Coronary artery (tissue), 2 donors: ENCODE data around the gene GPHN.
A peak's percentile ranks its signal among the peaks of the same experiment; 100 is the strongest.

ENCODE experiments used
- DNase-seq: peaks from one replicate; pipeline ENCODE4 v3.0.0-alpha.2; 2017; ENCODE audit warnings: low spot score
- H3K27ac ChIP-seq, 2 donors: fragments of 200-600 bp; sonication (generic); one replicate each; pipeline ENCODE4 v1.5.1; 2016 to 2019
- H3K4me3 ChIP-seq: fragments of 200-600 bp; sonication (generic); 2 replicates; pipeline ENCODE4 v1.5.1; 2016; ENCODE audit warnings: mild to moderate bottlenecking, moderate library complexity
- TF ChIP-seq, protein P1 (sequence below): fragments of 200-600 bp; sonication (generic); IDR thresholded peaks from one replicate; pipeline ENCODE4 v1.5.1; 2019; ENCODE audit warnings: antibody characterized with exemption

GPHN gene

DNA sequence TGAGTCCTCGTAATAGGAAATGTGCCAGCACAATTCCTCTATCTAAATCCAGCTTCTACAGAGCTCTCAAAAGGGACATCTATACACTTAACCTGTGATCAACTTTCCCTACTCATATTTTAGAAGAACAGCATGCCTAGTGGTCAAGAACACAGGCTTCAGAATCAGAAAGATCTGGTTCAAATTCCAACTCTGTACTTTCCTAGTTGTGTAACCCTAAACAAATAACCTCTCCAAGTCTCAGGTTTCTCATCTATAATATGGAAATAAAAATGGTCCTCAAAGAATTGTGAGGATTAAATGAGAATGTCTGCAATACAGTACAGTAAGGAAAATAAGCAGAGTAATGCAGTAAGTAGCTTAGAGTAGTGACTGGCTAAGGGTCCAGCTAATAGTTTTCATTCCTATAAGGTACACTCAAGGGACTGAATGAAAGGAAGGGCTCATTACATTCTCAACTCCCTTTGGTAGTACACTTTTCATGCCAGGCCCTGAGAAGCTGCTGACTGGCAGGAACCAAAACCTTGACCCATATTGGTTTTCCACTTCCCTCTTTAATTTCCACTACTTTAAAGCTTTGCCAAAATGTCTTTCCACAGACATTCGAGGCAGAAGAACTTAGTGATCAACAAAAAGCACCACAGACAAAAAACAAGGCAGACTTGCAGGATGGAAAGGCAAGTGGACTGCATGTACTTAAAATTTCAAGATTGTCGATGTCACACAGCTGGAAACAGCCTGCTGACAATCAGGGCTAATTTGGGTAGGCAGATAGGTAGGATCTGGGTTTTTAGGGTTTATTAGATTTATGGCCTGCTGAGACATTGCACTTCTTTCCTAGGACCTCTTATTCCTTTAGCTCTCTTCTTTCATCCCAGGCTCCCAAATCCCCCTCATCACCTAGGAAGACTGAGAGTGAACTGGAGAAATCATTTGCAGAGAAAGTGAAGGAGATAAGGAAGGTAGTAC is 17.5 kb upstream of the GPHN start:
- Histone ChIP-seq H3K4me3 (no peak overlapping the region), H3K27ac (no peak overlapping the region)
- DNase-seq: no peak
- TF ChIP-seq, protein P1, sequence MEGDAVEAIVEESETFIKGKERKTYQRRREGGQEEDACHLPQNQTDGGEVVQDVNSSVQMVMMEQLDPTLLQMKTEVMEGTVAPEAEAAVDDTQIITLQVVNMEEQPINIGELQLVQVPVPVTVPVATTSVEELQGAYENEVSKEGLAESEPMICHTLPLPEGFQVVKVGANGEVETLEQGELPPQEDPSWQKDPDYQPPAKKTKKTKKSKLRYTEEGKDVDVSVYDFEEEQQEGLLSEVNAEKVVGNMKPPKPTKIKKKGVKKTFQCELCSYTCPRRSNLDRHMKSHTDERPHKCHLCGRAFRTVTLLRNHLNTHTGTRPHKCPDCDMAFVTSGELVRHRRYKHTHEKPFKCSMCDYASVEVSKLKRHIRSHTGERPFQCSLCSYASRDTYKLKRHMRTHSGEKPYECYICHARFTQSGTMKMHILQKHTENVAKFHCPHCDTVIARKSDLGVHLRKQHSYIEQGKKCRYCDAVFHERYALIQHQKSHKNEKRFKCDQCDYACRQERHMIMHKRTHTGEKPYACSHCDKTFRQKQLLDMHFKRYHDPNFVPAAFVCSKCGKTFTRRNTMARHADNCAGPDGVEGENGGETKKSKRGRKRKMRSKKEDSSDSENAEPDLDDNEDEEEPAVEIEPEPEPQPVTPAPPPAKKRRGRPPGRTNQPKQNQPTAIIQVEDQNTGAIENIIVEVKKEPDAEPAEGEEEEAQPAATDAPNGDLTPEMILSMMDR: no peak

DNA sequence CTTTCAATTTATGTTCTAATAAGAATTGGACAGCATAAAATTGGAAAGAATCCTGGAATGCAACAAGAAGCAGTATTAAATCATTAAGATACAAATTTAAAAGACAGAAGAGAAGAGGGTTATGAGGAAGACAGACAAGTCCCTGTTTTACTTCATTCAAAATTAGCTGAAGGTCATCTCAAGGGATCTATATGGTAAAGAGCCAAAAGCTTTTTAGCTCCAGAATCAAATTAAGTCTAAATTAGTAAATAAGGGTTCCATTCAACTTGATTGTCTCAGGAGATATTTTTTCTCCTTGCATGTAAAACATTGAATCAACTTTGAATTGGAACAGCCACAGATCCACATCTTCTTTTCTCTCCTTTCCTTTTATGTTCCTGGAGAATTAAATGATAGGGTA is 14.2 kb upstream of the GPHN start:
- Histone ChIP-seq H3K27ac (no peak overlapping the region), H3K4me3 (no peak overlapping the region)
- no peak for DNase-seq
- TF ChIP-seq, protein P1: no peak

DNA sequence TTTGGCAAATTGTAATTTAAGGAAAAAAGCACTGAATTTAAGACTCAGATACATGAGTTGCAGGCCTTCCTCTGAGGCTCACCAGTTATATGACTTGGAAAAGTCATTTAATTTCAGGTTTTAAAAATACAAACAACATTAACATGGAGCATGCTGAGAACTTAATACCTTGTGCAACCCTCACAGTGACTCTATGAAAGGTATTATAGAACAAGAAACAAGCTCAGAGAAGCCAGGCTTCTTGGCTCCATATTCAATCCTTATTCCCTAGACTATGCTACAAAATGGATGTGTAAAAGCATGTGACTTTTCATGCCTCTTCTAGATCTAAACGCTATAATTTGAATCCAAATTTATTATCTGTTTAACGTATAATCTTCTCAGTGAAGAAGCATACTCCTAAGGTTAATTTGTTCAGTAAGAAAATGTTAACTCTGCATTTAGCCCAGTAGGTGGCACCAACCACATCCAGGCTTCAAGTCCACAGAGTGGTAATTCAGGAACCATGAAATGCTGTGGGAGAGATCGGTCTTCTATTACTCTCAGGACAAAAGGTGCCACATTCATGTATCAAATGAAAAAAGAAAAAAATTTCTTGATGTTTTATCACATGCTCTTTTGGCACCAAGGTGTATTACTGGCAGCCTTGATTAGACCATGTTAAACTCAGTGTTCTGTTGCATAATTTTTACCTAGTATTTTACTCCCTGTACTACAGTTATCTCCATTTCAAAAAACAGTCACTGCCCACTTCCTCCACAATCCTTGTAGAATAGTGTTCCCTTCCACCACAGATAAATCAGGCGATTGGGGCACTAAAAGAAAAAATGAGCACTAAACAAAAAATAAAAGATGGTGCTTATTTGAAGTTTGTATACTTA is 12.5 kb upstream of the GPHN start:
- H3K4me3 ChIP-seq: peak overlapping the region; percentile 30
- no peak for DNase-seq
- TF ChIP-seq, protein P1: peak; percentile 53
- H3K27ac ChIP-seq: no peak overlapping the region

- no peak for DNase-seq
- H3K27ac ChIP-seq: no peak overlapping the region
- no peak overlapping the region for H3K4me3 ChIP-seq
- TF ChIP-seq, protein P1: no peak
Observed at GRCh38 chr14:66496188-66496807, 11.6 kb upstream of the GPHN start.

GRCh38 chr14:66496911-66497310 is 11.0 kb upstream of the GPHN start:
- TF ChIP-seq, protein P1: no peak
- Histone ChIP-seq H3K4me3 (no peak overlapping the region), H3K27ac (no peak overlapping the region)
- no peak for DNase-seq

GRCh38 chr14:66498311-66498710 is 9.6 kb upstream of the GPHN start:
- no peak overlapping the region for H3K27ac ChIP-seq
- DNase-seq: no peak
- TF ChIP-seq, protein P1: no peak
- no peak overlapping the region for H3K4me3 ChIP-seq
